Cardiac muscle cell (in vitro differentiated cells and primary cell): ENCODE measurements around the gene MS4A14. TPM values are rescaled to one million over a fixed set of nuclear protein-coding genes. Genes with fewer than 3 reads are reported as not detected.
"Not testable (repeated sequence)": the region's sequence is repeated elsewhere in the genome, so short reads cannot be mapped to it uniquely, and the experiment has no call there.

ENCODE experiments used
- DNase-seq, 2 donors: peaks; one replicate each; pipeline versions ENCODE4 v3.0.0 to v3.0.0-alpha.2; 2010 to 2017; ENCODE audit warnings: low read depth in 1 of 2, low spot score in 1 of 2
- H3K27ac ChIP-seq: fragments of 200-600 bp; sonication (generic); 2 replicates; pipeline ENCODE4 v1.5.1; 2016
- H3K27me3 ChIP-seq: fragments of 200-600 bp; sonication (generic); 2 replicates; pipeline ENCODE4 v1.6.0; 2016; ENCODE audit warnings: control low read depth
- H3K36me3 ChIP-seq: fragments of 200-600 bp; sonication (generic); 2 replicates; pipeline ENCODE4 v1.5.1; 2016; ENCODE audit warnings: control low read depth
- H3K4me1 ChIP-seq: fragments of 200-600 bp; sonication (generic); 2 replicates; pipeline ENCODE4 v1.8.1; 2017; ENCODE audit warnings: low read depth, mild to moderate bottlenecking, mixed run types
- H3K4me3 ChIP-seq: fragments of 200-600 bp; sonication (generic); 2 replicates; pipeline ENCODE4 v1.5.1; 2016; ENCODE audit warnings: mild to moderate bottlenecking
- H3K9me3 ChIP-seq: fragments of 200-600 bp; sonication (generic); 2 replicates; pipeline ENCODE4 v1.5.1; 2017; ENCODE audit warnings: low read depth, mild to moderate bottlenecking, control low read depth
- CTCF ChIP-seq: IDR thresholded peaks from 2 replicates; pipeline ENCODE4 v1.5.1; 2012; ENCODE audit warnings: low read depth, mild to moderate bottlenecking, low read length
- polyA plus RNA-seq: library from polyadenylated mRNA; unstranded; fragments of >200 nt; fragmentation: Nextera tagmentation; extraction: Ambion mirVana; gene quantifications from 2 replicates; pipeline ENCODE4 v1.2.1, GENCODE V29; 2016
- total RNA-seq: library from RNA; depleted of rRNA; stranded (reverse); fragments of >200 nt; gene quantifications from 2 replicates; pipeline ENCODE4 v1.2.3, GENCODE V29; 2016

MS4A14 gene
- total and polyA plus RNA-seq, 2 experiments from 2014 or later: not detected

GRCh38 chr11:60428517-60428916 lies 32.3 kb downstream of the MS4A14 start:
- H3K4me1 ChIP-seq: no peaks in the 10 kb centered on the region
- H3K36me3 ChIP-seq: no peaks in the 10 kb centered on the region
- no peak for DNase-seq
- H3K9me3 ChIP-seq: no peaks in the 10 kb centered on the region
- H3K27me3 ChIP-seq: no peaks in the 10 kb centered on the region
- H3K27ac ChIP-seq: no peak overlapping the region
- no peak overlapping the region for H3K4me3 ChIP-seq
- TF ChIP-seq CTCF: no peak

- Histone ChIP-seq H3K27me3 (no peaks in the 10 kb centered on the region), H3K9me3 (no peaks in the 10 kb centered on the region), H3K4me1 (no peaks in the 10 kb centered on the region), H3K36me3 (no peaks in the 10 kb centered on the region), H3K4me3 (no peak within 1 kb of the TSS), H3K27ac (no peak within 1 kb of the TSS)
- DNase-seq: no peak
- no peak for TF ChIP-seq CTCF
Measured at GRCh38 chr11:60429272-60429671, 33.0 kb downstream of the MS4A14 start, which contains the start of gene MS4A5. Gene MS4A5, plus strand, starts transcription at chr11:60429572. Its CDS starts 103 bp downstream, at chr11:60429675.

GRCh38 chr11:60431251-60431650 lies 35.0 kb downstream of the MS4A14 start:
- no peak for TF ChIP-seq CTCF
- no peaks in the 10 kb centered on the region for H3K27me3 ChIP-seq
- no peak overlapping the region for H3K4me3 ChIP-seq
- H3K4me1 ChIP-seq: no peaks in the 10 kb centered on the region
- no peaks in the 10 kb centered on the region for H3K36me3 ChIP-seq
- H3K27ac ChIP-seq: no peak overlapping the region
- DNase-seq: no peak
- no peaks in the 10 kb centered on the region for H3K9me3 ChIP-seq

GRCh38 chr11:60433401-60433800 lies 37.1 kb downstream of the MS4A14 start:
- Histone ChIP-seq H3K36me3 (no peaks in the 10 kb centered on the region), H3K4me1 (no peaks in the 10 kb centered on the region), H3K27ac (no peak overlapping the region), H3K9me3 (no peaks in the 10 kb centered on the region), H3K4me3 (no peak overlapping the region), H3K27me3 (no peaks in the 10 kb centered on the region)
- no peak for TF ChIP-seq CTCF
- DNase-seq: no peak

GRCh38 chr11:60447070-60447469 lies 50.8 kb downstream of the MS4A14 start:
- no peak for TF ChIP-seq CTCF
- no peaks in the 10 kb centered on the region for H3K4me1 ChIP-seq
- no peak overlapping the region for H3K4me3 ChIP-seq
- H3K9me3 ChIP-seq: peaks cover 3% of the 10 kb centered on the region
- H3K27me3 ChIP-seq: no peaks in the 10 kb centered on the region
- no peaks in the 10 kb centered on the region for H3K36me3 ChIP-seq
- no peak overlapping the region for H3K27ac ChIP-seq
- DNase-seq: no peak

GRCh38 chr11:60447846-60448245 lies 51.6 kb downstream of the MS4A14 start:
- TF ChIP-seq CTCF: no peak
- DNase-seq: no peak

GRCh38 chr11:60451185-60451584 lies 54.9 kb downstream of the MS4A14 start:
- not testable (repeated sequence) for H3K4me1 ChIP-seq, H3K36me3 ChIP-seq, H3K9me3 ChIP-seq, DNase-seq, H3K27me3 ChIP-seq, H3K27ac ChIP-seq, H3K4me3 ChIP-seq

More at GRCh38 chr11:60447846-60448245, 51.6 kb downstream of the MS4A14 start:
- Histone ChIP-seq H3K27ac (no peak overlapping the region), H3K27me3 (no peaks in the 10 kb centered on the region), H3K4me3 (no peak overlapping the region), H3K4me1 (no peaks in the 10 kb centered on the region), H3K36me3 (no peaks in the 10 kb centered on the region), H3K9me3 (peaks cover 3% of the 10 kb centered on the region)
